ENCODE measurements around the gene PRXL2A.
"Not testable (repeated sequence)": the region's sequence is repeated elsewhere in the genome, so short reads cannot be mapped to it uniquely, and the experiment has no call there.

The PRXL2A gene

DNA sequence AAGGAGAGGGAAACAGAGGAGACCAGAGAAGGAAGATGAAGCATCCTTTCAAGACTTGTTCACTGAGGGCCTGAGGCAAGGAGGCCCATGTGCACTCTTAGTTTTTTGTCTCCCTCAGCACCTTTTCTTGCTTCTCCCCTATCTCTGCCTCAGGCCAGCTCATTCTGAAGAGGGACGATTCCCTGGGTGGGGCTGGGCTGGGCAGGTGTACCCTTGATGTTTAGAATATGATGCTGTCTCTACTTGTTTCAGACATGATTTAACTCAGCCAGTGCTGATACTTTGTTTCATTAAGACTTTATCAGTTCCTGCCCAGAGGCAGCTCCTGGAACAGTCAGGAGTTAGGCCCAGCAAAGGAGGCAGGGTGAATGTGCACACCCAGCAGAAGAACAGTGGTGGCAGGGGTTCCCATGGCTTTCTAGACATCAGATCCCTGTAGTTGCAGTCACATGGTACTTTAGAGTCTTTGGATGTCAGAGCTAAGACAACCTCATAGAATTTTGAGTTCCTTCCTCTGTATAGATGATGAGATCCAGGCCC, 3.4 kb downstream of the PRXL2A start:
- no peak for DNase-seq

DNA sequence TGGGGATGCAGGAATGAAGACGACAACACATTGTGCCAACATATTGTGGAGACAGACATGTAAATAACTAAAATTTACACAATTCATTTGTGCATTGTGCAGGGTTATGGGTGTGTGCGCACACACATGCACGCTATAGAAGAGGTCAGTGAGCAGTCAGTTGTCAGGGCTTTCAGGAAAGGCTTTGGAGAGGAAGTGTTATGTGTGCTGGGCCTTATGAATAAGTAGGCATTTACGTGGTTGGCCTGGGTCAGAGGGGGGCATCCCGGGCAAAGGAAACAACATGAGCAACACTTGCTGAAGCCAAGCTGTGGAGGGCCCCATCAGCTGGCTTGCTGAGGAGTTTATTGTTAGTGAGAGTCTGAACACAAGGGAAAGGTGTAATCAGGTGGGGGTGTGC, 4.1 kb downstream of the PRXL2A start:
- DNase-seq: no peak

DNA sequence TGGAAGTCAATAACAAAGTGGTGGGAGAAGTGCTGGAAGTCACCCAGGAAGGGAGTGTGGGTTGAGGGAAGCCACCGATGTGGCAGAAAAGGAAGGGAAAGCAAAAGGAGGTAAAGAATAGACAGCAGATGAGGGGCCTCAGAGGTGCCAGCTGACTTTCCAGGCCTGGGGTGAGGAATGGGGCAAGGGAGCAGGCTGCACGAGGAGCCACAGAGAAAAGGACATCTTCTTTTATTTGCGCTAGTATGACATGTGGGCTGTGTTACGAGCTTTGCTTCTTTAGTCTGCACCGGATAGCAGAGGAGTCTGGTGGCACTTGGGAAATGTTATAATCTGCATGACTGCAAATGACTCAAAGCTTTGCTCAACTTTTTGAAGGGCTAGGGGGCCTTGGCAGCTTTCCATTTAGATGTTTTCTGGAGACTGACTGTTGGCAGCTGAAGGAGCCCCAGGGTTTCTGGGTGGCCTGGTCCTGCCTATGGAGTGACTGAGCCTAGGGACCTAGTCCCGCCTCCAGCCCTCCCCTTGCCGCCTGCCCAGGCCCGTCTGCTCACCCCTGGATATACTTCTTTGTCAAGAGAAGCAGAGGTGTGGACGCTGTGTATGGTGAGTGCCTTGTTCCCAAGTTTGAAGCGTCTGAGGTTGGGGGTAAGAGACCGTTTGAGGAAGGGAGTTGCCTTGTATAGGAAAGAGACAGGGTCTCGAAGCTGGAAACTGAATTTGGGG, 5.1 kb downstream of the PRXL2A start:
- no peak for DNase-seq

DNA sequence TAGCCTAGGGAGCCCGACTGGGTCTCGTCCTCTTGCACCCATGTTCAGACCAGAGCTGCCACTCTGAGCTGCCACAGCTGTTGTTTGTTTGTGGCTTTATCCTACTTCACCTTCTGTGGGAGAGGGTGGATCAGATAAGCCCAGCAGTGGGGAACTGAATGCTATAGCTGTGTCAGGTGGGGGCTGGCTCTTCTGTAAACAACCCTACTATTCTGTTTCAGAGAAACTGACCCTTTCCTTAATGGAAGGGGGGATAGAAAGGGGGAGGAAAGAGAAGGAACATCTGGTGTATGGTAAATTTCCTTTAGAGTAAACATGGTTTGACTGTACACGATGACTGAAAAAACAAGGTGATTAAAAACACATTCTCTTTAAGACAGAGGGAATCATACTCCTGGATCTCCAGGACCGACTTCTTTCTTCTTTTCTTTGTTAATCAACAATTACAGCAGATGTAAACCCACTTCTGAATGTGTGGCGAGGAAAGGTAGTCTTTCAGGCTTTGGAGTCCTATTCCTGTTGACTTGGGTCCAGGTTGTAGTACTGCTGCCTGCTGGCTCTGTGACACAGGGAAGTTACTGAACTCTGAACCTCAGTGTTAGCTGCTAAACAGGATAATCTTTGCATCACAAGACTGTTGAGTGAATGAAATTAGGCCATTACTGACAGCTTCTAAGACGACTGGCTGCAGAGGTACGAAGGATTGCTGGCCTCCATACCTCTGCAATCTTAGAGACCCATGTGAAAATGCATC, 6.0 kb downstream of the PRXL2A start:
- no peak for DNase-seq

DNA sequence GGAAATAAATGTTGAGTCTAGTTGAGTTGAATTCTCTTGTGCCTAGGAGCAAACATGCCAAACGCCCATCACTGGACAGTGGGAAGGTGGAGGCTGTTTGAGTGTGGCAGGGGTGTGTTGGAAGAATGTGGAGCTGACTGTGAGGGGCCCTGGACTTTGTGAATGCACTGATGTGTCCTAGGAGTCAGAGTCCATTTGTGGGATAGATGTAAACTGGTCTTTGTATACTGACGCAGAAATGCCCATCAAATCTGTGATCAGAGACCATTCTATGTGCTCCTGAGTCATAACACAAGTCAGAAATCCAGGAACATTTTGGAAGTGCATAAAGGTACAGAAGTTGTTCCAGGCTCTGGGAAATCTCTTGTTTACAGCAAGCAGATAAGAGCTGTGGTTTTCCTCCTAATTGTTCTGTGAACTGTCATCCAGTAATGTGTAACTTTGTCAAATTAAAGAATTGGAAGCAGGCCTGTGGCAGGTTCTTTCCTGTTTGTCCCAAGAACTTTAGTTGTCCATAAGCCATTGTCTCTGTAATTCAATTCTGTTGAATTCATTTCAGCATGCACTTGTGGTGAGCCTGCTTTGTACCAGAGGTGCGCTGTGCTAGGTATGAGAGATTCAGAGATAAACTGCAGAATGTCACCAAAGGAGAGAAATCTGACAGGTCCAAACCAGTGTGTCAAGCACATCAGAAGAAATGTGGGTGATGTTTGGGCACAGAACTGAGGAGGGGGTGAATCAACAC, 7.6 kb downstream of the PRXL2A start:
- no peak for DNase-seq

DNA sequence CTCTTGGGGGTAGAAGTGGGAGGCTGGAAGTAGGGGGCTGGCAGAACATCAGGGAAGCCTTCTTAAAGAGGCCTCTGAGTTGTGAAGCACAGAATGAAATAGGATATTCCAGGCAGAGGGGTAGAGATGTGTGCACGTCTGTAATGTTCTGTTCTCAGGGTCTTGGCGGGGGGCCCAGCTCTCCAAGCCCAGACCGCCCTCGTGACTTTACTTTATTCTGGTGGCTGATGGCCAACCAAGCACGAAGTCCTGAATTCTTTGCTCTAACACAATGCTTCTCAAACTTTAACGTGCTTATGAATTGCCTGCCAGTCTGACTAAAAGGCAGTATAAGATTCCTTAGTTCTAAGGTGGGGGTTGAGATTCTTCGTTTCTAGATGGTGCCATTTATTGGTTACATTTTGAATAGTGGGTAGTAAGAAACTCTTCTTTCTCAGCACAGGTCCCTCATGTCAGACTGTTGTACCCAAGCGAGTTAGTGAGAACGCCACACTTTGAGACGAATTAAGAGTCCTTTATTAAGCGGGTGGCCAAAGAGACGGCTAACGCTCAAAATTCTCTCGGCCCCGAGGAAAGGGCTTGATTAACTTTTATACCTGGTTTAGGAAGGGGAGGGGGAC, 8.2 kb downstream of the PRXL2A start:
- DNase-seq: no peak

DNA sequence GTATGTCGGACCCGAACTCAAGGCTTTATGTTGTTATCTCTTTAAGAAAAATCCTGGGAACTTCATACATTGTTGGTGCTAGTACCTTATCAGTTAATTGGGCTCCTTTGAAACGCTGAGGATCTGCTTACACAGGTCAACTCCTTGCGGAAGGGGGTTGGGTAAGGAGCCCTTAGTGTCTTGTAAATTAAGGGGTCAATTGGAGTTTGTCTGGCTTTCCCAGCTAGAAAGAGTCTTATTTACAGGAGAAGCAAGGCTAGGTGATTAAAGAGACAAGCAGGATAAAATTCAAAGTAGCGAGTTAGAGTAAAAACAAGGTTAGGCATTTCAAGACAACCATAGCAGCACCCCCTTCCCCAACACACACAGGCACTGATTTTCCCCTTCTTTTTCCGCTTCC, 8.9 kb downstream of the PRXL2A start:
- DNase-seq: not testable (repeated sequence)

DNA sequence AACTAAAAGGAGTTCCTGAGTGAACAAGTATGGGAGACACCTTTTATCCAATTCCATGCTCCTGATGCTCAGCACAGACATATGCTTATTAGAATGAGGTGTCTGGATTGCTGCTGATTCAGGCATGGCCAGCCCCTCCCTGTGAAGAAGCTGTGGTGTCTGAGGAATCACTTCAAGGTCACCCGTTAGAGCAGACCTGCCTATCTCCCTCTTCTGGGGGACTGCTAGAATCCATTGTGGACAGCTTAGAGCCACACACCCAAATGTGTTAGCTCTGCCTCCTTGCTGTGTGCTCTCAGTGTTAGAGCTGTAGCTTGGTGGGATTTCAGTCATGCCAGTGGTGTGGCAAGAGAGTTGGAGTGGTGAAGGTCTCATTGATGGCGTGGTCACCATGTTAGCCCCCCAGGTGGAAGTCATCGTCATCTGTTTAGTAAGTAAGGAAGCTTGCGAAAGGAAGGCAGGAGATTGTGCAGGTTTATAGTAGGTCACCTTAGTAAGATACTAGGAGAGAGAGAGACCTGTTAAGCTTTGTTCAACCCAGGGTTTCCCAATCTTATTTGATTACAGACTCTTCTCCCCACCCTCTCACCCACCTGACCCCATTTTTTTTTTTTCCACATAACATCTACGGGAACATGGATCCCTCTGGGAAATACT, 12.8 kb downstream of the PRXL2A start:
- DNase-seq: no peak

DNA sequence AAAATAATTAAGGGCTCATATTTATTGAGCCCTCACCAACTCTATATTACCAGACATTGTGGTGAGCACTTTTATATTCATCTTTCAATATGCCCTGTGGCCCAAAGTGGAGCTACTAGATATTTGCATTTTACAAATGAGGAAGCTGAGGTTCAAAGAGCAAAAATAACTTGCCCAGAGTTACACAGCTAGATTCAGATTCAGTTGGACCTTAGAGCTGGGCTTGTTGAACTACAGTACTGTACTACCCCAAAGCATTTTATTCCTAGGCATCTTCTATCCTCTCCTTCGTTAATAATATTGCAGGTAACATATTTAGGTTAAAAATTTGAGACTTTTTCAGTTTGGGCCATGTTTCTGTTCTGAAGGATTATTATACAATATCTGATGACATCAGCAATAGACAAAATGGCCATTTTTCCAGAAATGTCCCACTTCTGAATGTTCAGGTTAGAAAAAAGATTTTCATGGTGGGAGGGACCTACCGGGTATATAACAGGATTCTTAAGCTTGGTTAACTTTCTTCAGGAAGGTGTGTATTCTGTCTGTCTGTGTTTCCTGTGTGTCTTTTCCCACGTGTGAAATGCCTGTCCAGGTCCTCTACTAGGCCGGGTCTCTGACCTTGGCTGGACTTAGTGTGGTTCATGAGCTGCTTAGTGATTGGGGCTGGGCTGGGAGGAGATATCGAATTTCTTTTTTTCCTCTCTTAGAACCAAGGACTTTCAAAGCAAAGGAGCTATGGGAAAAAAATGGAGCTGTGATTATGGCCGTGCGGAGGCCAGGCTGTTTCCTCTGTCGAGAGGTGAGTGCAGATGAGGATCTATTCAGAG, 13.6 kb downstream of the PRXL2A start:
- no peak for DNase-seq

DNA sequence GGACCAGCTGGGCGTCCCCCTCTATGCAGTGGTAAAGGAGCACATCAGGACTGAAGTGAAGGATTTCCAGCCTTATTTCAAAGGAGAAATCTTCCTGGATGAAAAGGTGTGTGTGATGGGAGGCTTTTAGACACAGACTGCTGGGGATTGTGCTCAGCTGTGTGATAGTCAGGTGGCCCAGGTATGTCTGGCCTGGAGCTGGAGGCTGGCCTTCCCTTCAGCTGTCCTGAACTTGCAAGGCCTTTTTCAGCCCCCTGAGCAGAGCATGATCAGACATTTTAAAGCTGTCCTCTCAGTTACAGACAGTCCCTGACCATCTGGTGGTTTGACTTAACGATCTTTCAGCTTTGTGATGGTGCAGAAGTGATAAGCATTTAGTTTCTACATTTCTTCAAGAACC, 17.6 kb downstream of the PRXL2A start:
- DNase-seq: no peak

DNA sequence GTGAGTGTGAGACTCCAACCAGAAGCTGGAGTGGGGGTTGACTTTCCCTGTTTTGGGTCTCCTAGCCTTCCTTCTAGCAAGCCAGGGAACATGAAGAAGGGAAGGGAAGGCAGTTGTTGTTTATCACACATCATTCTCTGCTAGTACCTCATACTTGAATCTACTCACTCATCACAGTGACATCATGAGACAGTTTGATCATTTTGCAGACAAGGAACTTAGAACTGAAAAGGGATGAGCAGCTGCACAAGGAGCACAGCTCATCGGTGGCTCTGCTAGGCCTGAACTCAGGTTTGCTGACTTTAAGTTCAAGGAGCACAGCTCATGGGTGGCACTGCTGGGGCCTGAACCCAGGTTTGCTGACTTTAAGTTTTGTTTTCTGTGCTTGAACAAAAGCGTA, 19.2 kb downstream of the PRXL2A start:
- DNase-seq: no peak

DNA sequence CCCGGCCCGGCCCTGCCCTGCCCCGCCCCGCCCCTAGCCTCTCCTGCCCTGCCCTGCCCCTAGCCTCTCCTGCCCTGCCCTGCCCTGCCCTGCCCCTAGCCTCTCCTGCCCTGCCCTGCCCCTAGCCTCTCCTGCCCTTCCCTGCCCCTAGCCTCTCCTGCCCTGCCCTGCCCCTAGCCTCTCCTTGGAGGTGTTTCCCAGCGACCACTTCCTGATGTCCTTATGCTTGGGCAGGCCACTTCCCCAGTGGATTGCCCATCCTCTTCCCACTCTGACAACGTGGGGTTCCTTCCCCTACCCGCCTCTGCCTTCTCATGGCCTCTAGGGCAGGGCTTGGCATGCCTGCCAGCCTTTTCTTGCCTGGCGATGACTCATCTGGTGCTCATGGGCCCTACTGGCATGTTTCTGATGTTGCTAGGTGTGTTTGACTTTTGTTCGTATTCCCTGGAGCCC, 21.2 kb downstream of the PRXL2A start:
- DNase-seq: no peak

DNA sequence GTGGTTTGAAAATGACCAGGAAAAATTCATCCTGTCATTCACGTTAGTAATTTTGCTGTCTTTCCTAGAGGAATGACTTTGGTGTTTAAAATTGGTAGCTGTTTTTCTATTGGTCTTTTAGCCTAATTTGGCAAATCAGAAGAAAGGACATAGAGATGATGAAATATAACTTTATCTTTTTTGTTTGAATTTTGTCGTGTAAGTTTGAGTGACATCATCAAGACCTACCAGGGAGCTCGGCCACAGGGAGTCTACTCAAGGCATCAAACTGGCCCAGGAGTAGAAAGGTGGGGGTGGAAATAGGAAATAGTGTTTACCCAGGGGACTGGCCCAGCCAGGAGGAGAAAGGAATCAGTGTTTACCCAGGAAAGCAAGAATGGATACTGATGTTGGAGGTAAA, 24.8 kb downstream of the PRXL2A start:
- no peak for DNase-seq

DNA sequence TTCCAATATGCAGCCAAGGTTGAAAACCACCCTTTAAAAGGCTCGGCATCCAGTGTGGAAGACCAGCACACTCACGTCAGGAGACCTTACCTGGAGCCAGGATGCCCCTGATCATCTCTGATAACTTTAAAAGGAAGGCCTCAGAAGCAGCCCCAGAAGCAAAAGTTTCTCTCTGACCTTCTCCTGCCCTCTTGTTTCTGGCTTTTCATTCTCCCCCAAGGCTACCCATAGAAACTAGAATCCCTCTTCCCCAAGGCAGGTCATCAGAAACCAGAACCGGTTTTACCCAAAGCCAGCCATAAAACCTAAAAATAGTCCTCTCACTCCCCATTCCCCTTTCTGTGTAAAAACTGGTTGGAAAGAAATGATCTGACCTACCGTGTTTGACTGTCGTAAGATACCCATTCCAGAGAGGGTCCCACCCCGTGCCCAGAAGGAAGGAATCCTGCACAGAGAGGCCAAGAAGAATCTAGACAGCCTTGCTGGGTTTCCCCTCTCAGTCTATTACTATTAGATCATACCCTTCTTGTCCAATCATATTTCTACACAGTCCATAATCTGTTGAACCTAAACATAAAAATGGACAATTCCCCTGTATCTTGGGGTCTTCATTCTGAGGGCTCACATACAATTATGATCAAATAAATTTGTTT, 28.2 kb downstream of the PRXL2A start:
- DNase-seq: no peak

DNA sequence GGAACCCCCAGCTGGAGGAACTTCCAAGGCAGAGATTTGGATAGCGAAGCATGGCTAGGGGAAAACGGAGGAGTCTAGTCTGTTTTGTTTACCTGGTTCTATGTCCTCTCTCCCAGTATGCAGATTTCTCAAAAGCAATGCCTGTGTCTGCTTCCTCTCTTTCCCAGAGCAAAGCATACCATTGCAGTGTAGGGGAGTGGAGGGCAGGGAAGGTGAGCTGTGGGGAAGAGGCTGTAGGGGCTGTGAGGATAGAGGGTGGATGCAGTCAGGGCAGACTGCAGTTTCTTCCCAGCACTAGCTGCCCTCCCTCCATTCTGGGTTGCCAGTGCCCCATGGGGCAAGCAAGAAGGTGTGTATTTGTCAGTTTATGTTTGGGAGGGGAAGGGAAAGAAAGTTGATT, 28.9 kb downstream of the PRXL2A start:
- DNase-seq: no peak

DNA sequence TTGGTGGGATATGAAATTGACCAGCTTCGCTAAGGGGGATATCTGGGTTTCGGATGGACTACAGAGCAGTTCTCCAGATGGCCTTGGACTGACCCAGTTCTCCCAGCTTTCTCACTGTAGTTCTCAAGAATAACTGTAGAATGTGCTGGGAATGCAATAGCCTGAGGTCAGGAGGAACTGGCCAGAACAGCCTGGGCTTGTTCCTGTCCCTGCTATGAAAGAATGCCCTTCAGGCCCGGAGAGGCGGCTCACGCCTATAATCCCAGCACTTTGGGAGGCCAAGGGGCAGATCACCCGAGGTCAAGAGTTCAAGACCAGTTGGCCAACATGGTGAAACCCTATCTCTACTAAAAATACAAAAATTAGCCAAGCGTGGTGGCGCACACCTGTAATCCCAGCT, 33.5 kb downstream of the PRXL2A start:
- DNase-seq: no peak

DNA sequence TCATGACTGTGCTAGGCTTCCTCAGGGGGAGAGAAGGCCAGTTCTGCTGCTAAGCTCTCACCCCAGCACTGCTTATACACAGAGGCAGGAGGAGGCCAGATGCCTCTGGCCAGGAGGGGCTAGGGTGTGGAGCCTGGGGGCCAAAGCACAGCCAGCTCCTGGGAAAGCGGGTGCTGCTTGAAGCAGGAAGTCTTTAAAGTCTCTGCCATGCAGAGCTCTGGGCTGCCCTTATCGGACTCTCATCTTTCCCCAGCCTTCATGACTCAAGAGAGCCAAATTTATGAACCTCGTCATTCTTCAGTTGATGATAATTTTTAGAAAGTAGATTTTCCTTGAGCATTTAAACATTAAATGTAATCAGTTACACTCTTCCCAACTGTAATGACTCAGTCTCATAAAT, 34.5 kb downstream of the PRXL2A start:
- no peak for DNase-seq

DNA sequence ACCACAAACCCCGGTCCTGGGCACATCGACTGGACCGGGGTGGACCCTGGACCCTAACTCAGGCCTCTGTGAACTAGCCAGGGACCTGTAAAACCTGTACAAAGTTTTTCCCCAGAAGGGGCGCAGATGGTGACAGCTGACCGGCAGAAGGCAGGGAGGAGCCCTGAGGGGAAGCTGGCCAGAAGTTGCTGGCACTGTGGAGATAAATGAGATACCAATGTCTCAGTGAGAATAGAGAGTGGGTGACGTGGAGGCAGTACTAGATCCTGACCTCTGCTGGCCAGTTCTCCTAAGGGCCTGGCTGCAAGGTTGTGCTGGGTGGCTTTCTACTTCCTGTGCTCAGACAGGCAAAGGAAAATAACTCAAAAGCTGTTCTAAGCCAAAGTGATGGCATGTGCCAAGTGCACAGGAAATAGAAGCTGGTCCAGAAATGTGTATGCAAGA, 35.2 kb downstream of the PRXL2A start:
- no peak for DNase-seq

DNA sequence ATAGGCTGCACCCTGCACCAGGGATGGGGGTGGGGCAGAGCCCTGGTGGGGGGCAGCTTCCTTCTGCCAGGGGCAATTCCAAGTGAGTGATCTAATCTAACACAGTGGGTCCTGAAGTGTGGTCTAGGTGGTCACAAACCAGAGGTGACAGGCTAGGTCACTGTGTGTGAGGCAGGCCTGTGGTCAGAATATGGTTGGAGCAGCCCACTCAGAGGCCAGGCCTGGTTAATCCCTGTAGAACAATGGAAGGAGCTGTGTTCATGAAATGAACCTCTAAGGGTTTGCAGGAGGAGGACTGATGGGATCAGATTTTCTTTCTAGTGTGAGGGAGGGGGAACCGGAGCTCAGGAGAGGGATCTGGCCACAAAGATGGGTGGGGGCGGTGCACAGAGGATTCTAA, 35.8 kb downstream of the PRXL2A start:
- no peak for DNase-seq

DNA sequence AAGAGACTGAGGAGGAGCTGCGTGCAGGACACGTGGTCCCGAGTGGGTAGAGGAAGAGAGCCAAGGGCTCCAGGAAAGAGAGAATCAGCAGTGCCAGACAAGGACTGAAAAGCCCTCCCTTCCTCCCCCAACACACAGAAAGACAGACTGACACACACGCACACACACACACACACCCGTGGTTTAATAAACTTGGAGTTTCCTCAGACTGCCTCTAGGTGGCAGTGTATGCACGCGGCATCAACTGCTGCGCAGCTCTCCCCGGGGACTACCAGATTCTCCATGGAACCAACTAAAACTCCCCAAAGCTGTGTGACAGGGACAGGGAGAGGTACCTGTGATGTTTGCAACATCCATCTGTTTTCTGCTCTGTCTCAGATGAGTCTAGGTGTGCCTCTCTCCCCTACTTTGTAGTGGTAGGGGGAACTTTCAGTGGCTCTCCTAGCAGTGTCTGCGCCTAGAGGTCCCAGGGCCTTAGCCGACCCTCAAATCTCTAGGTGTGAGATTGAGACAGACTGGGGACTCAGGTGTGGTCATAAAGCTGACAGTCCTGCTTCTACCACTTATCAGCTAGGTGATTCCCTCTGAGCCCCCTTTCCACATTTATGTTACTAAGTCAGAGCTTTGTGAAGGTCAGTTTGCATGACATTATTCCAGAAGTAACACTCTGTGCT, 36.4 kb downstream of the PRXL2A start:
- DNase-seq: peak; percentile 12

Measured in activated gamma-delta T cell (primary cell).